ENCODE measurements around the gene DLGAP1.

DNA sequence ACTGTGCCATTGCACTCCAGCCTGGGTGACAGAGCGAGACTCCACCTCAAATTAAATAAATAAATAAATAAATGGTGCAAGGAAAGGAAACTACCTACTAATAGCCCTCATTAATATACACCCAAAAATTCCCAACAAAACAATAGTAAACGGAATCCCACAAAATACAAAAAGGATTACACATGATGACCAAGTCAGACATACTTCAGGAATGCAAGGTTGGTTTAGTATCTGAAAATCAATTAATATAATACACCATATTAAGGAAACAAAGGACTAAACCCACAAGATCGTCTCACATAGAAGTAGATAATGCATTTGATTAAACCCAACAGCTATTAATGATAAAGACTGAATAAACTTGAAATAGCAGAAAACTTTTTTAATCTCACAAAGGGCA, 697.7 kb downstream of the DLGAP1 start:
- TF ChIP-seq, protein P1, sequence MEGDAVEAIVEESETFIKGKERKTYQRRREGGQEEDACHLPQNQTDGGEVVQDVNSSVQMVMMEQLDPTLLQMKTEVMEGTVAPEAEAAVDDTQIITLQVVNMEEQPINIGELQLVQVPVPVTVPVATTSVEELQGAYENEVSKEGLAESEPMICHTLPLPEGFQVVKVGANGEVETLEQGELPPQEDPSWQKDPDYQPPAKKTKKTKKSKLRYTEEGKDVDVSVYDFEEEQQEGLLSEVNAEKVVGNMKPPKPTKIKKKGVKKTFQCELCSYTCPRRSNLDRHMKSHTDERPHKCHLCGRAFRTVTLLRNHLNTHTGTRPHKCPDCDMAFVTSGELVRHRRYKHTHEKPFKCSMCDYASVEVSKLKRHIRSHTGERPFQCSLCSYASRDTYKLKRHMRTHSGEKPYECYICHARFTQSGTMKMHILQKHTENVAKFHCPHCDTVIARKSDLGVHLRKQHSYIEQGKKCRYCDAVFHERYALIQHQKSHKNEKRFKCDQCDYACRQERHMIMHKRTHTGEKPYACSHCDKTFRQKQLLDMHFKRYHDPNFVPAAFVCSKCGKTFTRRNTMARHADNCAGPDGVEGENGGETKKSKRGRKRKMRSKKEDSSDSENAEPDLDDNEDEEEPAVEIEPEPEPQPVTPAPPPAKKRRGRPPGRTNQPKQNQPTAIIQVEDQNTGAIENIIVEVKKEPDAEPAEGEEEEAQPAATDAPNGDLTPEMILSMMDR (IDR thresholded peaks at IDR 0.05; ENCODE audit: low read depth, low read length) = no peak
- no peak for TF ChIP-seq EZH2phosphoT487 (IDR thresholded peaks at IDR 0.05; ENCODE audit: low read depth)
